Ovary (tissue), 3 donors: ENCODE data around the gene BIVM.

Experiments used
- CTCF ChIP-seq, 3 donors: fragments of 450-650 bp in 2 of 3; fragments of 200-600 bp in 1 of 3; IDR thresholded peaks; one replicate each; pipeline versions ENCODE4 v1.5.1 to v1.8.0; 2016 to 2022; ENCODE audit warnings: antibody characterized with exemption in 3 of 3, mild to moderate bottlenecking in 1 of 3
- POLR2A ChIP-seq: fragments of 450-650 bp; IDR thresholded peaks from one replicate; pipeline ENCODE4 v1.6.1; 2017; ENCODE audit warnings: antibody characterized with exemption, mild to moderate bottlenecking, moderate library complexity
- donor health status: DM: no; HTN: no; CAD: no.

- TF ChIP-seq POLR2A (no peak), CTCF (IDR thresholded peaks at IDR 0.05) (no peak)
Measured at GRCh38 chr13:102839462-102839861, 40.5 kb downstream of the BIVM start.
